Thoracic aorta (tissue), 2 donors: Measurements from ENCODE around the gene OTOA. TPM values are rescaled to one million over a fixed set of nuclear protein-coding genes. Genes with fewer than 3 reads are reported as not detected.
"Not testable (repeated sequence)": the region's sequence is repeated elsewhere in the genome, so short reads cannot be mapped to it uniquely, and the experiment has no call there.

Experiments
- ATAC-seq: fragments of 150-250 bp; one replicate; pipeline ENCODE4 v1.8.0; 2017; ENCODE audit warnings: low read depth; ENCODE audit not compliant: insufficient number of reproducible peaks, low FRiP score
- DNase-seq: peaks from one replicate; pipeline ENCODE4 v3.0.0-alpha.2; 2020; ENCODE audit warnings: low spot score
- H3K27ac ChIP-seq, 2 donors: fragments of 200-600 bp; sonication (generic); 1 replicate in 1 of 2; 2 replicates in 1 of 2; pipeline ENCODE4 v1.5.1; 2016; ENCODE audit warnings: mild to moderate bottlenecking in 2 of 2, moderate library complexity in 2 of 2
- H3K27me3 ChIP-seq: fragments of 200-600 bp; sonication (generic); replicated peaks from 2 replicates; pipeline ENCODE4 v1.6.0; 2016; ENCODE audit warnings: mild to moderate bottlenecking; ENCODE audit not compliant: insufficient read depth
- H3K36me3 ChIP-seq: fragments of 200-600 bp; sonication (generic); one replicate; pipeline ENCODE4 v1.5.1; 2016
- H3K4me1 ChIP-seq, 2 donors: fragments of 200-600 bp; sonication (generic); 1 replicate in 1 of 2; 2 replicates in 1 of 2; pipeline versions ENCODE4 v1.5.1 to v1.6.0; 2016; ENCODE audit warnings: low read depth in 2 of 2, mild to moderate bottlenecking in 1 of 2; ENCODE audit not compliant: control insufficient read depth in 1 of 2
- H3K4me3 ChIP-seq: fragments of 200-600 bp; sonication (generic); 2 replicates; pipeline ENCODE4 v1.5.1; 2016; ENCODE audit warnings: mild to moderate bottlenecking
- H3K9me3 ChIP-seq: fragments of 200-600 bp; sonication (generic); 2 replicates; pipeline ENCODE4 v1.5.1; 2016
- total RNA-seq, 2 donors: library from RNA; depleted of rRNA; stranded (reverse); fragments of >200 nt; gene quantifications; one replicate each; pipeline versions ENCODE4 v1.1.0 to v1.2.3, GENCODE V29; 2016
- TF ChIP-seq, protein P1 (sequence below): fragments of 200-600 bp; sonication (generic); IDR thresholded peaks from one replicate; pipeline ENCODE4 v1.5.1; 2019; ENCODE audit warnings: antibody characterized with exemption

Gene OTOA
- total RNA-seq, 2 donors from 2014 or later = 0.21 TPM; not detected in 1

DNA sequence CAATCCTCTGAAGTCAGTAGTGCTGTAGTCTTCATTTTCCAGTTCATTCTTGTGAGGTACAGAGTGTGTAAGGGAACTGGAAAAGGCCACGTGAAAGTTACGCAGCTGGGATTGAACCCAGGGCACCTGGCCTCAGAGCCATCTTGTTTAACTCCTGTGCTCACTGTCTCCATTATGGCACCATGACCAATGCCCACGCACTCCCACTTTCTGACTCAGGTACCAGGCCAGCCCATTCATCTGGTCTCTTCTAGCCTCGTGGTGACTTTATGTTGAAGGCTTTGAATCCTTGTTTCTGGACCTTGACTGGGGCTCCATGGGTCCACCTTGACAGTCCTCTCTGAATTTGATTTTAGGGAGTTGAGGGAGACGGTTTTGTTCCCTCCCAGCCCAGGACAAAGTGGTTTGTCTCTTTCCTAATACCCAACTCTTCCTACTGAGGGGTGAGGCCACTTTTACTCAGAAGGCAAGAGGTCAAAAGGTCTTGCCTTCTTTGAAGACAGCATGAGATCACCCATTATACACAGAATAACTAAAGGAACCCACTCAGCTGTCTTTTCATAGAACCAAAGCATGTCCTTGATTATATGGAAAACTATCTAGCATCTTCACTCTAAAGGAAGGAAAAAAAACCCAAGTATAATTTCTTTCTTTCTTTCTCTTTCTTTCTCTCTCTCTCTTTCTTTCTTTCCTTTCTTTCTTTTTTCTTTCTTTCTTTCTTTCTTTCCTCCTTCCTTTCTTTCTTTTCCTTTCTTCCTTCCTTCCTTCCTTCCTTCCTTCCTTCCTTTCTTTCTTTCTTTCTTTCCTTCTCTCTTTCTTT, 50.0 kb downstream of the OTOA start:
- H3K4me1 ChIP-seq = no peaks in the 10 kb centered on the region
- ATAC-seq = no peak
- no peak overlapping the region for H3K27ac ChIP-seq
- no peaks in the 10 kb centered on the region for H3K27me3 ChIP-seq
- DNase-seq = no peak
- H3K36me3 ChIP-seq = no peaks in the 10 kb centered on the region
- no peaks in the 10 kb centered on the region for H3K9me3 ChIP-seq
- H3K4me3 ChIP-seq = no peak overlapping the region
- TF ChIP-seq, protein P1, sequence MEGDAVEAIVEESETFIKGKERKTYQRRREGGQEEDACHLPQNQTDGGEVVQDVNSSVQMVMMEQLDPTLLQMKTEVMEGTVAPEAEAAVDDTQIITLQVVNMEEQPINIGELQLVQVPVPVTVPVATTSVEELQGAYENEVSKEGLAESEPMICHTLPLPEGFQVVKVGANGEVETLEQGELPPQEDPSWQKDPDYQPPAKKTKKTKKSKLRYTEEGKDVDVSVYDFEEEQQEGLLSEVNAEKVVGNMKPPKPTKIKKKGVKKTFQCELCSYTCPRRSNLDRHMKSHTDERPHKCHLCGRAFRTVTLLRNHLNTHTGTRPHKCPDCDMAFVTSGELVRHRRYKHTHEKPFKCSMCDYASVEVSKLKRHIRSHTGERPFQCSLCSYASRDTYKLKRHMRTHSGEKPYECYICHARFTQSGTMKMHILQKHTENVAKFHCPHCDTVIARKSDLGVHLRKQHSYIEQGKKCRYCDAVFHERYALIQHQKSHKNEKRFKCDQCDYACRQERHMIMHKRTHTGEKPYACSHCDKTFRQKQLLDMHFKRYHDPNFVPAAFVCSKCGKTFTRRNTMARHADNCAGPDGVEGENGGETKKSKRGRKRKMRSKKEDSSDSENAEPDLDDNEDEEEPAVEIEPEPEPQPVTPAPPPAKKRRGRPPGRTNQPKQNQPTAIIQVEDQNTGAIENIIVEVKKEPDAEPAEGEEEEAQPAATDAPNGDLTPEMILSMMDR = no peak

DNA sequence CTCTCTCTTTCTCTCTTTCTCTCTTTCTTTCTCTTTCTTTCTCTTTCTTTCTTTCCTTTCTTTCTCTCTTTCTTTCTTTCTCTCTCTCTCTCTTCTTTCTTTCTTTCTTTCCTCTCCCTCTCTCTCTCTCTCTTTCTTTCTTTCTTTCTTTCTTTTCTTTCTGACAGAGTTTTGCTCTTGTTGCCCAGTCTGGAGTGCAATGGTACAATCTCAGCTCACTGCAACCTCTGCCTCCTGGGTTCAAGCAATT, 50.5 kb downstream of the OTOA start:
- not testable (repeated sequence) for ATAC-seq, H3K27me3 ChIP-seq, H3K9me3 ChIP-seq, H3K4me3 ChIP-seq, H3K36me3 ChIP-seq, DNase-seq, H3K27ac ChIP-seq, H3K4me1 ChIP-seq

DNA sequence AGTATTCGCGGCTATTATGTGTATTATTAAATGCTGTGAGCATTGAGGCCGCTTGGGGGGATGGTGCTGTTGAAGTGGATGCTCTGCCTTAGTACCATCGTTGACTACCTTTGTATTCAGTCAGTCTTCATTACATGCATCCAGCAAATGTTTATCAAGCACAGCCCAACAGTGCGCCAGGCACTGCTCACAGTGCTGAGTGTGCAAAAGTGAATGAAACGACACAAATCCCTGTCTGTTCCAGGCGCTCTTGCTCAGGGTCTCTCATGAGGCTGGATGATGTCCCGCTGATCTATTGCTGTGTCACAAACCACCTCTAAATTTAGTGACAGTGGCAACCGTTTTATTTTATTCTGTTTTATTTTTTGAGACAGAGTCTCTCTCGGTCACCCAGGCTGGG, 53.8 kb downstream of the OTOA start:
- ATAC-seq (no peak), DNase-seq (no peak)
- no peak overlapping the region for H3K27ac ChIP-seq
- no peaks in the 10 kb centered on the region for H3K9me3 ChIP-seq
- H3K27me3 ChIP-seq = no peaks in the 10 kb centered on the region
- H3K4me3 ChIP-seq = no peak overlapping the region
- H3K4me1 ChIP-seq = no peaks in the 10 kb centered on the region
- TF ChIP-seq, protein P1 = no peak
- no peaks in the 10 kb centered on the region for H3K36me3 ChIP-seq

DNA sequence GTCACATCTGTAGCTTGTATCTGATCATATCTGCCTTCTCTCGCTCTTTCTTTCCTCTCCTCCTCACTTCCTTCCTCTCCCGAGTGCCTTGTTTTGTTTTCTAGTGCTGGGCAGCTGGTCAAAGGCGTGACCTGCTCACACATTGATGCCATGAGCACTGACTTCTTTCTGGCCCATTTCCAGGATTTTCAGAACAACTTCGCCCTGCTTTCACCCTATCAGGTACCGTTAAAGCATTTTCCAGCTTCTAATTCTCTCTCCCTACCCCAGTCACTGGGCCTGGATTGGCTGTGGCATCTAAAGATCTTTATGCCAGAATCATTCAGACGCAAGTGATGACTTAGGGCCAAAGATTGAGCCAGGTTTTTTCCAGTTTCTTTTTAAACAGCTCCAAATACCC, 55.5 kb downstream of the OTOA start:
- TF ChIP-seq, protein P1 = no peak
- no peak overlapping the region for H3K4me3 ChIP-seq
- no peaks in the 10 kb centered on the region for H3K9me3 ChIP-seq
- H3K36me3 ChIP-seq = no peaks in the 10 kb centered on the region
- H3K27me3 ChIP-seq = no peaks in the 10 kb centered on the region
- ATAC-seq = no peak
- no peak overlapping the region for H3K27ac ChIP-seq
- no peaks in the 10 kb centered on the region for H3K4me1 ChIP-seq
- DNase-seq = no peak

DNA sequence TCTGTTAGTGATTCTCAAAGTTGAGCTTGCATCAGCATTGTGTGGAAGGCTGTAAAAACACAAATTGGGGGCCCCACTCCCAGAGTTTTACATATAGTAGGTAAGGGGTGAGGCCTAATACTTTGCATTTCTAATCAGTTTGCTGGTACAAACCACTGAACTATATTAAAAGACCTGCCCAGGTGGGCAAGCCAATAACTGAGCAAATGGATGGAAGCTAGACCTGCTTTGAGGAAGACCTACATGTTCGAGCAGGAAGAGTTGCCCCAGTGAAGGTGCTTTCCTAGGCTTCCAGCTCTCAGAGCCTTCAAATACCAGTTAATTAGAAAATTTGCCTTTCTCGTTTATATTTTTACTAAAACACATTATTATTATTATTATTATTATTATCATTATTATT, 56.8 kb downstream of the OTOA start:
- H3K4me1 ChIP-seq = no peaks in the 10 kb centered on the region
- H3K27me3 ChIP-seq = no peaks in the 10 kb centered on the region
- ATAC-seq (no peak), DNase-seq (no peak)
- H3K36me3 ChIP-seq = no peaks in the 10 kb centered on the region
- no peak overlapping the region for H3K4me3 ChIP-seq
- no peaks in the 10 kb centered on the region for H3K9me3 ChIP-seq
- TF ChIP-seq, protein P1 = no peak
- H3K27ac ChIP-seq = no peak overlapping the region
